Neural cell (in vitro differentiated cells): ENCODE results near the gene MRPS18A. TPM values are rescaled to one million over a fixed set of nuclear protein-coding genes. Genes with fewer than 3 reads are reported as not detected.

Experiments
- H2AFZ ChIP-seq: fragments of 200-600, 300-800 bp; sonication (generic), shearing (Covaris generic); 2 replicates; pipeline ENCODE4 v1.6.0; 2014; ENCODE audit warnings: low read depth, mild to moderate bottlenecking, antibody characterized with exemption, low read length, moderate library complexity
- H3F3A ChIP-seq: fragments of 200-600 bp; shearing (Covaris generic); 2 replicates; pipeline ENCODE4 v1.6.1; 2016; ENCODE audit warnings: mild to moderate bottlenecking, moderate library complexity, mixed read lengths, antibody characterized with exemption, low read length; ENCODE audit not compliant: insufficient read depth, poor library complexity, severe bottlenecking
- H3K27ac ChIP-seq: fragments of 200-600, 300-800 bp; sonication (generic), shearing (Covaris generic); 2 replicates; pipeline ENCODE4 v1.5.1; 2014; ENCODE audit warnings: mild to moderate bottlenecking, low read length, moderate library complexity
- H3K27me3 ChIP-seq: fragments of 300-800, 200-600 bp; sonication (generic), shearing (Covaris generic); 2 replicates; pipeline ENCODE4 v1.6.0; 2014; ENCODE audit warnings: mild to moderate bottlenecking, low read depth, low read length, moderate library complexity; ENCODE audit not compliant: insufficient read depth
- H3K36me3 ChIP-seq: fragments of 300-800, 200-600 bp; sonication (generic), shearing (Covaris generic); 2 replicates; pipeline ENCODE4 v1.5.1; 2014; ENCODE audit warnings: mild to moderate bottlenecking, antibody characterized with exemption, low read length, moderate library complexity; ENCODE audit not compliant: insufficient read depth
- H3K4me2 ChIP-seq: fragments of 300-800, 200-600 bp; sonication (generic), shearing (Covaris generic); 2 replicates; pipeline ENCODE4 v1.6.0; 2014; ENCODE audit warnings: mild to moderate bottlenecking, low read length
- H3K4me3 ChIP-seq: fragments of 300-800, 200-600 bp; sonication (generic), shearing (Covaris generic); 2 replicates; pipeline ENCODE4 v1.5.1; 2014; ENCODE audit warnings: mild to moderate bottlenecking, low read length, moderate library complexity
- H3K79me2 ChIP-seq: fragments of 200-600 bp; shearing (Covaris generic); replicated peaks from 2 replicates; pipeline ENCODE4 v1.6.0; 2014; ENCODE audit warnings: mild to moderate bottlenecking, low read length, moderate library complexity; ENCODE audit not compliant: insufficient read depth
- H3K9ac ChIP-seq: fragments of 300-800, 200-600 bp; sonication (generic), shearing (Covaris generic); 2 replicates; pipeline ENCODE4 v1.6.1; 2016; ENCODE audit warnings: mild to moderate bottlenecking, low read length, mixed read lengths
- H3K9me2 ChIP-seq: fragments of 200-600 bp; shearing (Covaris generic); 2 replicates; pipeline ENCODE4 v1.6.1; 2016; ENCODE audit warnings: mild to moderate bottlenecking, low read length, mixed read lengths; ENCODE audit not compliant: insufficient read depth
- H3K9me3 ChIP-seq: fragments of 200-600, 300-800 bp; sonication (generic), shearing (Covaris generic); 2 replicates; pipeline ENCODE4 v1.6.1; 2016; ENCODE audit warnings: mild to moderate bottlenecking, mixed run types, low read length, moderate library complexity, mixed read lengths
- H4K20me1 ChIP-seq: fragments of 200-600 bp; shearing (Covaris generic); 2 replicates; pipeline ENCODE4 v1.6.1; 2016; ENCODE audit warnings: mild to moderate bottlenecking, mixed run types; ENCODE audit not compliant: insufficient read depth
- MXI1 ChIP-seq: fragments of 450-650 bp; conservative IDR thresholded peaks from 2 replicates; pipeline ENCODE4 v1.6.1; 2014; ENCODE audit warnings: antibody characterized with exemption, mild to moderate bottlenecking; ENCODE audit not compliant: poor library complexity, severe bottlenecking
- POLR2AphosphoS5 ChIP-seq: IDR thresholded peaks from 2 replicates; pipeline ENCODE4 v1.6.1; 2012
- SMC3 ChIP-seq: fragments of 450-650 bp; conservative IDR thresholded peaks from 2 replicates; pipeline ENCODE4 v1.6.1; 2014; ENCODE audit warnings: antibody characterized with exemption, mild to moderate bottlenecking, moderate library complexity; ENCODE audit not compliant: poor library complexity
- TAF1 ChIP-seq: IDR thresholded peaks from 2 replicates; pipeline ENCODE4 v1.6.1; 2012; ENCODE audit warnings: low read depth
- polyA plus RNA-seq: library from polyadenylated mRNA; depleted of rRNA; stranded (reverse); fragments of >200 nt; gene quantifications from 2 replicates; pipeline ENCODE4 v1.2.3, GENCODE V29; 2014
- TF ChIP-seq, protein P1 (sequence below): fragments of 450-650 bp; IDR thresholded peaks from 2 replicates; pipeline ENCODE4 v1.5.1; 2014; ENCODE audit warnings: antibody characterized with exemption, mild to moderate bottlenecking, moderate library complexity; ENCODE audit not compliant: poor library complexity, severe bottlenecking

MRPS18A gene
- polyA plus RNA-seq, 1 donor from 2014 or later: 39.6 TPM

- no peak for TF ChIP-seq SMC3
- Histone ChIP-seq H3K9me2 (no peaks in the 10 kb centered on the region), H3K4me3 (no peak overlapping the region), H3K27me3 (no peaks in the 10 kb centered on the region), H3K27ac (no peak overlapping the region), H3K79me2 (no peaks in the 10 kb centered on the region), H2AFZ (no peak overlapping the region), H3K4me2 (no peak overlapping the region), H3K9ac (no peak overlapping the region), H4K20me1 (no peaks in the 10 kb centered on the region), H3K9me3 (no peaks in the 10 kb centered on the region), H3K36me3 (no peaks in the 10 kb centered on the region), H3F3A (no peaks in the 10 kb centered on the region)
These were observed 14.0 kb downstream of the MRPS18A start for GRCh38 chr6:43673444-43674084.

DNA sequence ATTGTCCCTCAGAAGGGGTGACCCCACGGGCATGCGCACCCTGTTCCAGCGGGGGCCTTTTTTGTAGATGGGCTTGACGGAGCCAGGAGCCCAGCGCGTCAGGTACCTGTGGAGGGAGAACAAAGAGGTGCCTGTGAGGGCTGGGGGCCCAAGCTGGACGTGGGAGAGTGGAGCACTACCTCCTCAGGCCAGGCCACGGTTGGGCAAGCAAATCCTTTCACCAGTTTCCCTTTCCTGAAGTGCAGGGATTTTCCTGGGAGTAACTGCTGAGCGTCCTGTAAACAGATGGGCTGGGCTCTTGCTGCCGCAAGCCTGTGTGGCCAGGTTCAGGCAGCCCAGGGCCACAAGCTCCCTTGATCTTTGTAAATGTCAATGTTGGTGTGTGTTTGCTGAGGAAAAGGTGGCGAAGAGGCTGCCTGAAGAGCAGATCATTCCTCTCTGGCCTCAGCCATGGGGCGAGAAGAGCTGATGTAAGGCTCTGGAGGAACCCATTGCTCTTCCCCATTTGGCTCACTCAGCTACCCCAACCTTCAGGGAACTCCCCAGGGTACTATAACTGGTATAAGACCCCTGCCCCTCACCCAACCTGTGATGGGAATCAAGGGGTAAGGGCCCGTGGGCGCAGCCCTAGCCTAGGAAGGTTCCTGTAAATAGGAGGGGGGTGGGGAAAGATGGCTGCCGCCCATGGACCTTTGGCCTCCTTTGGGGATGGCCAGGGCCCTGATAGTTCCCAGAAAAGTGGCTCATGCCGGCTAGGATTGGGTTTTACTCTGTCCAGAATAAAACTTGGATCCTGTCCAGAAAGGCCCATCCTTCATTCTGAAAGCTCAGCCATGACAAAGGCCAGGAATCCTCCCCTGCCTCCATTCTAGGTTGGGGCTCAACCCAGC lies 15.5 kb downstream of the MRPS18A start:
- Histone ChIP-seq H3K9ac (no peak overlapping the region), H3K9me3 (no peaks in the 10 kb centered on the region), H3K27me3 (no peaks in the 10 kb centered on the region), H3K36me3 (no peaks in the 10 kb centered on the region), H3K9me2 (no peaks in the 10 kb centered on the region), H3F3A (no peaks in the 10 kb centered on the region), H2AFZ (no peak overlapping the region), H3K4me3 (no peak overlapping the region), H4K20me1 (no peaks in the 10 kb centered on the region), H3K79me2 (no peaks in the 10 kb centered on the region), H3K27ac (no peak overlapping the region), H3K4me2 (no peak overlapping the region)
- no peak for TF ChIP-seq TAF1
- no peak for TF ChIP-seq SMC3
- TF ChIP-seq, protein P1, sequence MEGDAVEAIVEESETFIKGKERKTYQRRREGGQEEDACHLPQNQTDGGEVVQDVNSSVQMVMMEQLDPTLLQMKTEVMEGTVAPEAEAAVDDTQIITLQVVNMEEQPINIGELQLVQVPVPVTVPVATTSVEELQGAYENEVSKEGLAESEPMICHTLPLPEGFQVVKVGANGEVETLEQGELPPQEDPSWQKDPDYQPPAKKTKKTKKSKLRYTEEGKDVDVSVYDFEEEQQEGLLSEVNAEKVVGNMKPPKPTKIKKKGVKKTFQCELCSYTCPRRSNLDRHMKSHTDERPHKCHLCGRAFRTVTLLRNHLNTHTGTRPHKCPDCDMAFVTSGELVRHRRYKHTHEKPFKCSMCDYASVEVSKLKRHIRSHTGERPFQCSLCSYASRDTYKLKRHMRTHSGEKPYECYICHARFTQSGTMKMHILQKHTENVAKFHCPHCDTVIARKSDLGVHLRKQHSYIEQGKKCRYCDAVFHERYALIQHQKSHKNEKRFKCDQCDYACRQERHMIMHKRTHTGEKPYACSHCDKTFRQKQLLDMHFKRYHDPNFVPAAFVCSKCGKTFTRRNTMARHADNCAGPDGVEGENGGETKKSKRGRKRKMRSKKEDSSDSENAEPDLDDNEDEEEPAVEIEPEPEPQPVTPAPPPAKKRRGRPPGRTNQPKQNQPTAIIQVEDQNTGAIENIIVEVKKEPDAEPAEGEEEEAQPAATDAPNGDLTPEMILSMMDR: no peak
- no peak for TF ChIP-seq POLR2AphosphoS5

- no peaks in the 10 kb centered on the region for H4K20me1 ChIP-seq
- no peak overlapping the region for H3K4me2 ChIP-seq
- no peak overlapping the region for H3K4me3 ChIP-seq
- no peaks in the 10 kb centered on the region for H3K36me3 ChIP-seq
- H3K9ac ChIP-seq: no peak overlapping the region
- H3F3A ChIP-seq: no peaks in the 10 kb centered on the region
- no peak for TF ChIP-seq MXI1
- H2AFZ ChIP-seq: no peak overlapping the region
- no peaks in the 10 kb centered on the region for H3K79me2 ChIP-seq
- no peaks in the 10 kb centered on the region for H3K9me2 ChIP-seq
- no peak overlapping the region for H3K27ac ChIP-seq
- H3K27me3 ChIP-seq: no peaks in the 10 kb centered on the region
- H3K9me3 ChIP-seq: no peaks in the 10 kb centered on the region
These were observed 16.4 kb downstream of the MRPS18A start for GRCh38 chr6:43671011-43671800.
